ENCODE data around the gene LBHD1. TPM values are rescaled to one million over a fixed set of nuclear protein-coding genes. Genes with fewer than 3 reads are reported as not detected.

The LBHD1 gene
- total and polyA plus RNA-seq, 2 of the 4 experiments (the other 2 are of a cell fraction) = 1.6 to 4.0 TPM

DNA sequence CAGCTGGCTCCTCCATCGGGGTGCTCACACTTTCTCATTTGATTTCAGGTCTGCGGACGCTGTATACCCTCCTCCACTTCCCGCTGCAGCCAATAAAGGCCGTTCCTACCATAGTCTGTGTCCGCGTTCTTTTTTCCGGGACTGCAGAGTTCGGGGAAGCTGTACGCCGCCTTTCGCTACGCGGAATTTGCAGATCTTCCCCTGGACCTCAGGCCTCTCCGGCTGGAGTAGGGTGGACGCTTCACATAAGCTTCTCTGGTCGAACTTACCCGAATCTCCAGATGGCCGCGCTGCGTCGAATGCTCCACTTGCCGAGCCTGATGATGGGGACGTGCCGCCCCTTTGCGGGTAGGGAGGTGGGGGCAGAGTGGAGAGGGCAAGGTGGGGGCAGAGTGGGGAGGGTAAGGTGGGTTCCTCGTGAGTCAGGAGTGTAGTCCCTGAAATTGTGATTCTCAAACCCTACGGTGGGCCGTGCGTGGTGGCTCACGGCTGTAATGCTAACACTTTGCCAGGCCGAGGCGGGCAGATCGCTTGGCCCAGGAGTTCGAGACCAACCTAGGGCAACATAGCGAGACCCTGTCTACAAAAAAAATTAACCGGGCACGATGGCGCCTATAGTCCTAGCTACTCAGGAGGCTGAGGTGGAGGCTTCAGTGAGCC lies 6.3 kb downstream of the LBHD1 start:
- in situ Hi-C loops (cut with MboI; ENCODE audit: low sequenced_read_pairs) (no loop called here), intact Hi-C loops (cut with micrococcal nuclease) (no loop called here), dilution Hi-C loops (cut with HindIII; ENCODE audit: low sequenced_read_pairs, unreplicated experiment) (no loop called here)
- Histone ChIP-seq H3K18ac (ENCODE audit: low read depth, low read length) (no peak overlapping the region), H3K9ac (ENCODE audit: low read depth, low read length) (peak overlapping the region; percentile 79), H3K9me1 (ENCODE audit: insufficient read depth, low read length) (peaks cover 9% of the 10 kb centered on the region), H4K20me1 (ENCODE audit: insufficient read depth, low read length) (peaks cover 18% of the 10 kb centered on the region), H3K9me3 (ENCODE audit: control insufficient read depth, insufficient read depth, low read length) (no peaks in the 10 kb centered on the region), H3K27ac (ENCODE audit: insufficient read depth, low read length) (peak overlapping the region; percentile 68), H3K79me1 (ENCODE audit: low read depth in 1 of 2, low read length in 2 of 2) (peaks cover 33 to 59% of the 10 kb centered on the region in 2 experiments), H3K23ac (ENCODE audit: low read depth, low read length) (peak overlapping the region; percentile 89), H2BK120ac (ENCODE audit: low read depth, low read length) (0 out of 2 replicates have a peak overlapping the region, but pooled peaks have one; percentile 3), H3K4me3 (ENCODE audit: insufficient read depth, low read depth, low read length) (peak overlapping the region; percentile 73), H3K4ac (ENCODE audit: low read depth, low read length) (peak overlapping the region; percentile 91), H3K36me3 (ENCODE audit: control insufficient read depth, insufficient read depth, low read length) (peaks cover 15% of the 10 kb centered on the region), H2AK5ac (ENCODE audit: low read depth, low read length) (peak overlapping the region; percentile 93), H4K5ac (ENCODE audit: low read depth, low read length) (peak overlapping the region; percentile 6; the same call in 1 of the 2 replicates), H2BK20ac (ENCODE audit: low read depth, low read length) (no peak overlapping the region), H3K4me1 (ENCODE audit: control insufficient read depth, insufficient read depth, low read length) (peaks cover 8% of the 10 kb centered on the region), H2AK9ac (replicated peaks; ENCODE audit: low read depth, low read length, poor library complexity) (peak overlapping the region; percentile 99), H2BK5ac (ENCODE audit: low read depth, low read length, poor library complexity, severe bottlenecking) (peak overlapping the region; percentile 41), H3K14ac (replicated peaks; ENCODE audit: low read depth, low read length) (peak overlapping the region; percentile 95), H3K4me2 (ENCODE audit: low read depth, low read length) (peak overlapping the region; percentile 88), H4K91ac (ENCODE audit: insufficient read depth, low read depth, low read length) (peak overlapping the region; percentile 82), H4K8ac (ENCODE audit: low read depth in 2 of 2, low read length in 2 of 2) (peak overlapping the region; percentile 66 to 69), H3K56ac (ENCODE audit: extremely low read depth, insufficient read depth, low read length) (peak overlapping the region; percentile 67), H2BK15ac (ENCODE audit: low read depth, low read length) (no peak overlapping the region), H2AFZ (replicated peaks; ENCODE audit: low read length, poor library complexity) (peak overlapping the region; percentile 74), H3K27me3 (ENCODE audit: control insufficient read depth, insufficient read depth, low read length) (no peaks in the 10 kb centered on the region)
- peak; percentile 27 for ATAC-seq (ENCODE audit: low read depth)
- DNase-seq = peak; percentile 66
- CTCF ChIA-PET = interaction anchor here (0.6 to 1.4 kb wide), 4 partner anchors 13 to 219 kb away, joined by 3 to 4 read pairs (median 3); partner anchors contain the start of gene INTS5
- POLR2A ChIA-PET (ENCODE audit: unreplicated experiment) = interaction anchor here (0.5 to 1.6 kb wide), 8 partner anchors 11 to 313 kb away, joined by 3 to 10 read pairs (median 4); partner anchors contain the start of genes EEF1G, INTS5, MTA2 and UBXN1
- BruUV-seq (replicated peaks) = no TSS peak
- TF ChIP-seq NFE2L2 (IDR thresholded peaks at IDR 0.05; ENCODE audit: low read depth, low read length) (0 out of 2 replicates have a peak, but pooled peaks have one; percentile 1), CHD1 (IDR thresholded peaks at IDR 0.05; ENCODE audit: low read depth, low read length) (0 out of 2 replicates have a peak, but pooled peaks have one; percentile 18), SMC3 (IDR thresholded peaks at IDR 0.05; ENCODE audit: low read depth, low read length) (no peak), POLR2A (IDR thresholded peaks at IDR 0.05; ENCODE audit: low read depth, low read length) (peak; percentile 10; the same call in 1 of the 2 replicates), CEBPB (IDR thresholded peaks at IDR 0.05; ENCODE audit: low read depth, low read length) (no peak), MAZ (IDR thresholded peaks at IDR 0.05; ENCODE audit: borderline replicate concordance, low read depth, low read length) (peak; percentile 89)
- WGBS, 2 experiments (ENCODE audit: extremely low coverage in 2 of 2, insufficient read length in 1 of 2) = 3% methylated on average over 26 of the region's 39 CpGs; no CpG with 5 or more reads in 1 of the 2 experiments
